Right forelimb (tissue), 1 donor: ENCODE data around the gene FCGR2B.
"Not testable (repeated sequence)": the region's sequence is repeated elsewhere in the genome, so short reads cannot be mapped to it uniquely, and the experiment has no call there.

ENCODE experiments used
- DNase-seq: peaks from one replicate; pipeline ENCODE4 v3.0.0-alpha.2; 2018

The FCGR2B gene

DNA sequence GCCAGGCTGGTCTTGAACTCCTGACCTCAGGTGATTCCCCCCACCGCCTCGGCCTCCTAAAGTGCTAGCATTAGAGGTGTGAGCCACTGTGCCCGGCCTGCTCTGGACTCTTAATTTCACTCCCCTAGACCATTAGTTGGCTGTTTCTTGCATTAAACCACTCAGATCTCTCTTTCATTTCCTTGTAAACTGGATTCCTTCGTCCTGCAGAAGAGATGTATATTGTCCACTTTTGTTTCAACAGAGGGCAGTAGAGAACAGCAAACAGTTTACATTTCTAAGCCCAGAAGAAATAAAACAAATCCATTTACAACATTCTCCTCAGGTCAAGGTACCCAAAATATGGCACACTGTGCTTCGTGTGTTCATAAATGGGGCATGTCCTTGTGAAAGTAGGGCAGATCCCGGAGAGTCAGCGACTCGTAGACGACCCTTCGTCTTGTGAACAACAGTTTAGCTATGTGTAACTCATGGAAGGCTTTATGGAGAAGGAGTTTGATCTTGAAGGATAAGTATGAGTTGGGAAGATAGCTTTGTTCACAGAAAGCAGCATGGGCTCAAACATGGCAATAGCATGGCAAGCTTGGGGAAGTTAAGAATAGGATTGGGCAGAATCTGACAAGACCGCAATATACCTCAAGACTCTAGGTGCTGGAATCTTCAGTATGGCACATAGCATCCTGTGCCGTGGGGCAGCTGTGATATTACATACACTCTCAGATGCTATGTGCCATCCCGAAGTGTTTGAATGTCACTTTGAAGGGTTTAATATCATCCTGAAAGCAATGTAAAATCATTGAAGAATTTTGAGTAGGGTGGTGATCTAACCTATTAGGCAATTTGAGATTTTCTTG, 15.2 kb upstream of the FCGR2B start:
- not testable (repeated sequence) for DNase-seq

DNA sequence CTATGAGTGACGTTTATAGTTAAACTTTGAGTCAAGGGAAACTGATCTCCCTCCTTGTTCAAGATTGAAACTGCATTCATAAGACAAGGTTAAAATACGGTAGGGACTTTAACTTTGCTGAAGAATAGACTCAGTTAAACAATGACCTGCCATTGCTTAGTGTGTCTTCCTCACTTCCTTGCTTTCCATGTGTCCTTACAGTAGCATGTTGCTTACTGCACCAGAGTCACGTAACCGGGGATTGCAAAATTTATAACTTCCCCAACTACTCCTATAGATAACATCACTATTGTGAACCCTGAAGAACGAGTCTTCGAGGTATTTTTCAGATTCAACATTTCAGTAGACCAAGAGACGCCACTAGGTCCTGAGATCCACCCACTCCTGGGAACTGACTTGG, 9.4 kb upstream of the FCGR2B start:
- DNase-seq = not testable (repeated sequence)

DNA sequence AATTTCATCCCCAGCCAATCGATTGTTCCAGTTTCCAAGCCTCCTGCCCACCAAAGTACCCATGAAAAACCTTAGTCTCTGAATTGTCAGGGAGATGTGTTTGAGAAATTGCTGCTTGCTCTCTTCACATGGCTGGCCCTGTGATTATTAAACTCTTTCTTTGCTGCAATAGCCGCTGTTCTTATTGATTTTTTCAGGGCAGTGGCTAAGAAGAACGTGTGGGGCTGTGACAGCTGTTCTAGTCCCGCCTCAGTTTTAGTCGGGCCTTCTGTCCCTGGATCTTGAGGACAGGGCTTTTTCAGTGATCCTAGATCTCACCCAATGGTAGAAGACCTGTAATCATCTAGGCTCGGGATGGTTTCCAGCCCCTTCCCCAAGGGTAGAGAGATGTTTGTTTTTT, 9.0 kb upstream of the FCGR2B start:
- not testable (repeated sequence) for DNase-seq

DNA sequence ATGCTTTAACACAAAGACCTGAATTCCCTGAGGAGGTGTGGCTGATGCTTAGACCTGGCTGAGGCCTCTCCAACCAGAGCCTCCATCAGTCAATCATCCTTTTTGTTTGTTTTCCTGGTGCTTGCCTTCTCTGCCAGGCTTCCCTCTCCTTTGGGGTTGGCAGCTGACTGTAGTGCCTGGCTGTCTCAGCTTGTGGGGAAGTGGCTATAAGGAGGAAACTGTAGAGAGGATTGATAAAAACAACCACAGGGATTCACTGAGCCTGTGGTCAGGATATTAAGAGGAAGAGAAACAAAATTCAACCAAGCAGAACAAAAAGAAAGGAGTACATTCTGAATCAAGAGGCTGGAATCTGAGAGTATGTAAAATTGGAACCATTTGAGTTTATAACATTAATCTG, 4.4 kb upstream of the FCGR2B start:
- not testable (repeated sequence) for DNase-seq

DNA sequence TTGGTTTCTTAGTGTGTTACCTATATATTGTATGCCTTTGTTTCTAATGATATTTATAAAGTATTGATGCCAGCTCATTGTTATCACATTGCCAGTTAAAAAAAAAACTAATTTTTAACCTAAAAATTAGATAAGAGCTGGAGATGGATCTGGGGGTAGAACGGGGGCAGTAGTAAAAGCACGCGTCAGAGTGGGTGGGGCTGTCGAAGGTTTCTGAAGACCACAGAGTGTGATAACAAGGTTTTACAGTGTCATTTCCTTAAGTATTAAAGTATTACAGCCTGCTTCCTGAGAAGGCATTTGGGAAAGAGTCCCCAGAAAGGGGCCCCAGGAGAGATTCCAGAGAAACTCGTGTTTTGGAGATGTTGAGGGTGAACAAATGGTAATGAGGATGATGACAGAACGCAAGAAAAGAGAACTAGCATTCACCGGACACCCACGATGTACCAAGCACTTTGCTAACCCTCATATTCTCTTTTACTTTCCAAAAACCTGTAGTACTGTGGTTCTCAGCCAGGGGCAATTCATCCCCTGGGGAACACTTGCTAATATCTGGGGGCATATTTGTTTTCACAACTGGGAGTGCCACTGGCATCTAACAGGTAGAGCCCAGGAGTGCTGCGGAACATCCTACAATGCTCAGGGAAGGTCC, 1.2 kb upstream of the FCGR2B start:
- not testable (repeated sequence) for DNase-seq

DNA sequence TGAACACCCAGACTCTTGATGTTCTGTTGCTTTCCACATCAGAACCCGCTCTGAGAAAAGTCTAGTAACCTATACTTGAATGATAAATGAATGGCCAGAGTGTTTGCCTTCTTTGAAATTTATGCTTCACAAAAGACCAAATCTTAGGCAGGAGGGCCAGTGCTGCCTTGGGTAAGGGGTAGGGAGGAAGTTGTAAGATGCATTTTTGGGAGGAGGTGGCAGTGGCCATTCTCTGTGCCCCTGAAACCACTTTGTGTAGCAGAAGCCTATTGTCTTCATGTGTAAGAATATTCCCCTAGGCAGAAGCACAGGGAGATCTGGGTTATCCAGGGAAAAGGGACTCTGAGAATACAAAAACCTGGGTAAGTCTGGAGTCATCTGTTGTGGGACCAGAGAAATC, 626 bp downstream of the FCGR2B start:
- DNase-seq = not testable (repeated sequence)

DNA sequence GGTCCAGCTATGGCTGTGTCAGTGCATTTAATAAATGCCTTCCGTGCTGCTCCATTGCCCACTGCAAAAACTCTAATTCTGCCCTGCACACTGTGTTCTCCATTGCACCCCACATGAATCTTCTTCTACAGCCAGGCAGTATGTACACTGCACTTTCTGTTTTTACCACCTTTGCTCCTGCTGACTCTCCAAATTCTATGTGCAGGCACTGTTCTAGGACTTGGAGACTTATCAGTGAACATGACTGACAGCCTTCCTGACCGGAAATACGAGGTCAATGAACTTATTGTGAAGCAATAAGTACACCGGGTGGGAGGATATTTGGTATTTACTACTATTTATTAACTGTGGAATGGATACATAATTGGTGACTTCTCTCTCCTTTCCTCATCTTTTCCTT, 1.7 kb downstream of the FCGR2B start:
- not testable (repeated sequence) for DNase-seq

DNA sequence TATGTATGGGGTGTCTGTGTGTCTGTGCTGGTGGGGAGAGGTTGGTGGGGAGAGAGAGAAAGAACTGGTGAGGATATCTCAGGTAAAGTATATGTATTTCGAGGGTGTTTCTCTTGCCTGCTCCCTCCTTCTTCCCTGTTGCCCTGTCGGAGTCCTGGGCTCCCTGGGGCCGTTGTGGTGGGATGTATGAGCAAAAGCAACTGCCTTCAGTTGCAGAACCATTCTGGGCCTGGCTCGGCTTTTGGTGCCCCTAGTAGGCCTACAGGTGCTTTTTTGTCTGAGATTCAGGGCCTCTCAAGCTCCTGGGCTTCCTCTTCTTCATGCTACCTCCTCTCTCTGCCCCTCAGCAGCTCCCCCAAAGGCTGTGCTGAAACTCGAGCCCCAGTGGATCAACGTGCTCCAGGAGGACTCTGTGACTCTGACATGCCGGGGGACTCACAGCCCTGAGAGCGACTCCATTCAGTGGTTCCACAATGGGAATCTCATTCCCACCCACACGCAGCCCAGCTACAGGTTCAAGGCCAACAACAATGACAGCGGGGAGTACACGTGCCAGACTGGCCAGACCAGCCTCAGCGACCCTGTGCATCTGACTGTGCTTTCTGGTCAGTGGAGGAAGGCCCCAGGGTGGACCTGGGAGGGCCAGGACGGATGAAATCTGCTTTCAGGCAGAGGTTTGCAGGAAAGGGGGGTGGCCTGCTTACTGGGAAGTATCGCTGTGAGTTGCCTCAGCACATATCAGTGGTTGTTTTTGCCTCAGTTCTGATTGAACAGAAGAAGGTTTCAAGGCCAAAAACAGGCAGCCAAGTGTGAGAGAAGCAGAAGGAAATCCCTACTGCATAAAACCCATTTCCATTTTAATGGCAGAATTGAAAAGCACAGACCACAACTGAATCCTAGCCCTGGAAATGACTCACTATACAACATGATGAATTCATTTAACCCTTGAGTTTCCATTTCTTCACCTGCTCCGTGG, 8.4 kb downstream of the FCGR2B start:
- DNase-seq = not testable (repeated sequence)

DNA sequence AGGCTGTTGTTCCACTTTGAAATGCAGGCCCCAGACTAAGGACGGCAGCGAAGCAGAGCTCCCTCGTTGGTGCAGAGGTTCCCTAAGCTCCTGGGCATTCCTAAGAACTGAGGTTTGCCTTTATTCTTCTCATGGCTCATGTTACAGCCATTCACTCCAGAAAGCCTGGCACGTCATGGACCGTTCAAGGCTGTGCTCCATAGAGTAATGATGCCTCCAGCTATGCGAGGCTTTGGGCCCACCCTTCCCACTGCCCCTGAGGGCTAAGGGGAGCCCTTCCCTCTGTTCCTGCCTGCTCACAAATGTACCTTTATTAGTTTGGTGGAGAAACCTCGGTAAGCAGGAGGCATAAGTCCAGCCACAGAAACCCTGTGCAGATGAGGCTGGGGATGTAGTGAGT, 10.5 kb downstream of the FCGR2B start:
- not testable (repeated sequence) for DNase-seq

DNA sequence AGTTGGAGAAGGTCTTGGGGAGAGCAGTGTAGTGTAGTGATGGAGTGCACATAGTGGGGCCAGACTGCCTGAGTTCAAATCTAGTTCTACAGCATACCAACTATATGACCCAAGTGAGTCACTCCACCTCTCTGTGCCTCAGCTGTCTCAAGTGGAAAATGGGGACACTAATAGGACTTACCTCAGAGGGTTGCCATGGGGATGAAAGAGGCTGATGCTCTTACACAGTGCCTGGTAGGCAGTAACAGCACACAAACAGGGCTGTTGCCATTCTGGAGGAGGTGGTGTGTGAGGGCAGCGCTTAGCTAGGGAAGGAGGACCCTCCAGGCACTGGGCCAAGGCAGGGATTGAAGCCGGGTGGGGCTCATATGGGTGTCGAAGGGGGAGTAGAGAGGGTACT, 11.5 kb downstream of the FCGR2B start:
- not testable (repeated sequence) for DNase-seq

DNA sequence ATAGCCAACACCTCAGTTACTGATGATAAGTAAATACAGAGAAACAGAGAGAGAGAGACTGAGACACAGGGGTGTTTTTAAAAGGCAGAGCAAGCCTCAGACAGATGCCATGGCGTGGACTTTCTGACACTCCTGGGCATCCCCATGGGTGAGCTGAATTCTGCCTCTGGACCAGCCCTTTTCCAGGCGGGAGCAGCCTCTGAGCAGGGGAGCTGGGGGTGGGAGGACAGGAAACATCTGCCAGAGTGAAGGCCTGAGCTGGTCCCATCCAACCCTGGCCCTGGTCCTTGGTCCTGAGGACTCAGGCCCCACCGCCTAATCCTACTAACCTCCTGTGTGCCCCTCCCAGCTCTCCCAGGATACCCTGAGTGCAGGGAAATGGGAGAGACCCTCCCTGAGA, 12.0 kb downstream of the FCGR2B start:
- not testable (repeated sequence) for DNase-seq

DNA sequence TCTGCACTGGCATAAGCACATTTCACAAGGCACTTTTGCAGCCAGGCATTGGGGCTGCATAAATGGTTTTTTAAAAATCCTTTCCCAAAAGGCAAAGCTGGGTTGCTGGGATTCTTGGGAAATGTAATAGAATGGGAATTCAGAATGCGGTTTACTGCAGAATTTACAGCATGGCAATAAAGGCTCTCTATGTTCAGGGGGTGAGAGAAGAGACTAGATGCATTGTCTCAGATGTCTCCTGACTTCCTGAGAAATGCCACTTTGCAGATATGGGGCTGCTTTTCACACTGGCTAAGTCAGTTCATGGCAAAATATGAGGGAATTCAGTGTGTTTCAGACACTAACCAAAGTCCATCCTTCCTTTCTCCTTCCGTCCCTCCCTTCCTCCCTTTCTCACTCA, 13.5 kb downstream of the FCGR2B start:
- DNase-seq = no peak

DNA sequence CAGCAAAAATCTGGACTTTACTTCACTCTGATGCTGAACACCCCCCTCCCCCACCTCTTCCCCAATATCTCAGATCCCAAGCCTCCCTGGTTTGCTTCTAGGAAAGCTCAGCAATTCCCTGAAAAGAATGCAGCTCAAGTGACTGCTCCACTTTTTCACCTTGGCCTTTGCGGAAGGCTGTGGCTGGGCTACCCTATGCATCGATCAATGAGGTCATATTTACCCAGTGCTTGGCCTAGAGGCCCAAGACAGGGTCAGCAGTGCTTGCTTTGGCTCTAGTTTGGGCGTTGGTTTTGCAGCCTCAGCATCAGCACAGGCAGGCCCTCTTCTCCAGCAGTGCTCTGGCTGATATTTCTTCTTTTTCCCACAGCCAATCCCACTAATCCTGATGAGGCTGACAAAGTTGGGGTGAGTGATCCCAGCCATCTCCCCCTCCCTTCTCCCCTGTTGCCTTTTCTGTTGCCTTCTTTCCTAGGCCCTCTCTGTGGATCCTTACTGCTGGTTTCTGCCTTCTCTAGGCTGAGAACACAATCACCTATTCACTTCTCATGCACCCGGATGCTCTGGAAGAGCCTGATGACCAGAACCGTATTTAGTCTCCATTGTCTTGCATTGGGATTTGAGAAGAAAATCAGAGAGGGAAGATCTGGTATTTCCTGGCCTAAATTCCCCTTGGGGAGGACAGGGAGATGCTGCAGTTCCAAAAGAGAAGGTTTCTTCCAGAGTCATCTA, 14.2 kb downstream of the FCGR2B start:
- no peak for DNase-seq

DNA sequence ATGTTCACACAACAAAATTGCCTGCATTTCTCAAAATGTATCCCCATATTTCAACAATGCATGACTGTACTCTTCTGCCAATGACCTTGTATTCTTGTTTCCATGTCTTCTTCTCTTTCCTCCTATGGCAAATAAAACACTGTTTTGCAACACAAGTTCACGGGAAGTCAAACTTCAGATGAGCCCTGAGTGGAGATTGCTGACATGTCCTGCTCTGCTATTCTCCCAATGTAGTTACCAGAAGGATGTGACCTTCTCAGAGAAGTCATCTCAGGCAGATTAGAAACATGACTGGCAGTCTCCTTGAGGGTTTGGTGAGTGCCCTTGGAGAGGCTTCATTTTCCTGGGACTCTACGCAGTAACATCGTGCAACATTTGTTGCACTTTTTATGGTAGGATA, 15.6 kb downstream of the FCGR2B start:
- DNase-seq = no peak

DNA sequence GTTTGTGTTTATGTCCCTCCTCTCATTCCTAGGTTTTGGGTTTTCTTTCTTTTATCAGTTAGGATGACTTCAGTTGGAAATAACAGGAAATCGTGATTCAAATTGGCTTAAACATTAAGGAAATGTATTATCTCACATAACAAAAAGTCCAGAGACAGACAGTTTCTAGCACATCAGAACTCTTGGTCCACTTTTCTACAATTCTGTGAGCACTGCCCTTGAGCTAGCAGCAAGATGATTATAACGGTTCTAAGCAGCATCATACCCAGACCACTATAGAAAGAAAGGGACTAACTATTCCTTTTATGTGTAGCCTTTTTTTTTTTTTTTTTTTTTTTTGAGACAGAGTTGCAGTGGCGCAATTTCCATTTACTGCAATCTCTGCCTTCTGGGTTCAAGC, 18.9 kb downstream of the FCGR2B start:
- DNase-seq = no peak

DNA sequence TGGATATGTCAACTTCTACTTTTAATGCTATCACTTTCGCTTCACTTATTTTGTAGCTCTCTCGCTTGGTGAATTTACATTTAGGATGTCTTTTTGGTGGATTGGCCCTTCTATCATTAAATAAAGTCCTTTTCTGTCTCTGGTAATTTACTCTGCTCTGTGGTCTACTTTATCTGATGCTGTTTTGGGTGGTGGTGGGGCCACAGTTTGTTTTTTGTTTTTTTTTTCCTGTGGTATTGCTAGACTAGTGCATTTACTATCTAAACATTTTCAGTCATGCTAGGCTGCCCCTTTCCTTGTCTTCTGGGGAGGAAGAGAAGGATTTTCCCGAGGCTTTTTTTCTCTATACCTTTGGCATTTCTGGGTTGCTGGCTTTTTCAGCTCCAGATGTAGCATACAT, 26.0 kb downstream of the FCGR2B start:
- no peak for DNase-seq

DNA sequence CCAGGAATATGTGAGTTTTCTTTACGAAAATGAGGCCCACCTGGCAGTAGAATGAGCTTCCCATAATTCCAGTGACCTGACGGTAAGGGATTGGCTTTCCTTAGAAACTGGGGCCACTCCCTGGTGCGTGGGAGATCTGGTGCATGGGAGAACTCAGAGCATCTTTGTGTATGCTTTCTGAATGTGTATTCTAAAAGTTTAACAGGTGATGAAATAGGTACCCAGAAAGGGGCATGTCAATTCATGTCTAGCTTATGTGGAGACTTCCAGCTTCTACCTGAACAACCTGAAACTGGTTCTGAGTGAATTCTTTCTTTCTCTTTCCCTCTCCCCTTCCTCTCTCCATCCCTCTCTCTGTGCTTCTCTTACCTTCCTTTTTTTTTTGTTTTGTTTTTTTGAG, 28.9 kb downstream of the FCGR2B start:
- no peak for DNase-seq

DNA sequence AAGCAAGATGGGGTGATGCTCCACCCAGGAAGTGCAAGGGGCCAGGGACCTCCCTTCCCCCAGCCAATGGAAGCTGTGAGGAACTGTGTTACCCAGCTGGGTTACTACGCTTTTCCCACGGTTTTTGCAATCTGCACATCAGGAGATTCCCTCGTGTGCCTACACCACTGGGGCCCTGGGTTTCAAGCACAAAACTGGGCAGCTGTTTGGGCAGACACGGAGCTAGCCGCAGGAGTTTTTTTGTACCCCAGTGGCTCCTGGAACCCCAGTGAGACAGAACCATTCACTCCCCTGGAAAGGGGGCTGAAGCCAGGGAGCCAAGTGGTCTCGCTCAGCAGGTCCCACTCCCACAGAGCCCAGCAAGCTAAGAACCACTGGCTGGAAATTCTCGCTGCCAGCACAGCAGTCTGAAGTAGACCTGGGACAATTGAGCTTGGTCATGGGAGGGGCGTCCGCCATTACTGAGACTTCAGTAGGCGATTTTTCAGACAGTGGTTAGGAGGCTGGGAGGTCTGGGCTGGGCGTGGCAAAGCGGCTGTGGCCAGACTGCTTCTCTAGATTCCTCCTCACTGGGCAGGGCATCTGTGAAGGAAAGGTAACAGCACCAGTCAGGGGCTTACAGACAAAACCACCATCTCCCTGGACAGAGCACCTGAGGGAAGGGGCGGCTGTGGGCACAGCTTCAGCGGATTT, 30.2 kb downstream of the FCGR2B start:
- not testable (repeated sequence) for DNase-seq

DNA sequence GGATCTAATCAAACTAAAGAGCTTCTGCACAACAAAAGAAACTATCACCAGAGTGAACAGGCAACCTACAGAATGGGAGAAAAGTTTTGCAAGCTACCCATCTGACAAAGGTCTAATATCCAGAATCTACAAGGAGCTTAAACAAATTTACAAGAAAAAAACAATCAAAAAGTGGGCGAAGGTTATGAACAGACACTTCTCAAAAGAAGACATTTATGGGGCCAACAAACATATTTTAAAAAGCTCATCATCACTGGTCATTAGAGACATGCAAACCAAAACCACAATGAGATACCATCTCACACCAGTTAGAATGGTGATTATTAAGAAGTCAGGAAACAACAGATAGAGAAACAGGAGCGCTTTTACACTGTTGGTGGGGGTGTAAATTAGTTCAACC, 35.4 kb downstream of the FCGR2B start:
- DNase-seq = not testable (repeated sequence)

DNA sequence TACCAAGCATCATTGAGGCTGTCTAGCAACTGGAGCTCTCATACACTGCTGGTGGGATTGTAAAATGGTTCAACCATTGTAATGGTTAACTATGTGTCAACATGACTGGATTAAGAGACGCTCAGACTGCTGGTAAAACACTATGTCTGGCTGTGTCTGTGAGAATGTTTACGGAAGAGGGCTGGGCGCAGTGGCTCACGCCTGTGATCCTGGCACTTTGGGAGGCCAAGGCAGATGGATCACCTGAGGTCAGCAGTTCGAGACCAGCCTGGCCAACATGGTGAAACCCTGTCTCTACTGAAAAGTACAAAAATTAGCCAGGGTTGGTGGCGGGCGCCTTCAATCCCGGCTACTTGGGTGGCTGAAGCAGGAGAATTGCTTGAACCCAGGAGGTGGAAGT, 39.3 kb downstream of the FCGR2B start:
- no peak for DNase-seq

DNA sequence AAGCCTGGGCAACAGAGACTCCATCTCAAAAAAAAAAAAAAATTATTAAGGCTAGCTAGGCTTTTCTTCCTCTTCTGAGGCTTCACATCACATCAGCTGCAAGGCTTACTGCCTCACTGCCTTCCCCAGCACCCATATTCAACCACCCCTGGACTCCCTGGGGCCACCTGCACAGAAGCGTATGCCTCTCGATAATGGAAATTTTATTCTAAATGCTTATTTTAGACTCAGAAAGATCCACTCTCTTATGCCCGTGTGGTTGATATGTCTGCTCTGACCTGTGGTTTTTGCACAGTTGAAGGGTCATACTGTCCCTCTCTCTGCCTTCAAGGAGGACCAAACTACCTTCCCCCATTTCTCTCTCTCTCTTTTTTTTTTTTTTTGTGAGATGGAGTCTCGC, 42.6 kb downstream of the FCGR2B start:
- no peak for DNase-seq

DNA sequence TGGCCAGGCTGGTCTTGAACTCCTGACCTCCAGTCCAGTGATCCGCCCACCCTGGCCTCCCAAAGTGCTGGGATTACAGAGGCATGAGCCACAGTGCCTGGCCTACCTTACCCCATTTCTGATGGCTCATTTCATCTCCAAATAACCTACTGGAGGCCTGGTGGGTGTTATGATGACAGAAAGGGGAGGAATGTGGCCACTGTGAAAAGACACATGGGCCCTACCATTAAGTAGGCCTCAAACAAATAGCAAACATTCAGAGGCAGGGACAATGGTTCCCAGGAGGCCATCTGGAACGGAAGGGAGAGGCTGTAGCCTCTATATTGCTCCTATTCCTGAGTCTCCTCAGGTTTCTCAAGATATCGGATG, 43.2 kb downstream of the FCGR2B start:
- DNase-seq = no peak
